ENCODE results near the gene YOD1. TPM values are rescaled to one million over a fixed set of nuclear protein-coding genes. Genes with fewer than 3 reads are reported as not detected.

The YOD1 gene
- total RNA-seq, 1 donor from 2014 or later = 12.3 TPM

DNA sequence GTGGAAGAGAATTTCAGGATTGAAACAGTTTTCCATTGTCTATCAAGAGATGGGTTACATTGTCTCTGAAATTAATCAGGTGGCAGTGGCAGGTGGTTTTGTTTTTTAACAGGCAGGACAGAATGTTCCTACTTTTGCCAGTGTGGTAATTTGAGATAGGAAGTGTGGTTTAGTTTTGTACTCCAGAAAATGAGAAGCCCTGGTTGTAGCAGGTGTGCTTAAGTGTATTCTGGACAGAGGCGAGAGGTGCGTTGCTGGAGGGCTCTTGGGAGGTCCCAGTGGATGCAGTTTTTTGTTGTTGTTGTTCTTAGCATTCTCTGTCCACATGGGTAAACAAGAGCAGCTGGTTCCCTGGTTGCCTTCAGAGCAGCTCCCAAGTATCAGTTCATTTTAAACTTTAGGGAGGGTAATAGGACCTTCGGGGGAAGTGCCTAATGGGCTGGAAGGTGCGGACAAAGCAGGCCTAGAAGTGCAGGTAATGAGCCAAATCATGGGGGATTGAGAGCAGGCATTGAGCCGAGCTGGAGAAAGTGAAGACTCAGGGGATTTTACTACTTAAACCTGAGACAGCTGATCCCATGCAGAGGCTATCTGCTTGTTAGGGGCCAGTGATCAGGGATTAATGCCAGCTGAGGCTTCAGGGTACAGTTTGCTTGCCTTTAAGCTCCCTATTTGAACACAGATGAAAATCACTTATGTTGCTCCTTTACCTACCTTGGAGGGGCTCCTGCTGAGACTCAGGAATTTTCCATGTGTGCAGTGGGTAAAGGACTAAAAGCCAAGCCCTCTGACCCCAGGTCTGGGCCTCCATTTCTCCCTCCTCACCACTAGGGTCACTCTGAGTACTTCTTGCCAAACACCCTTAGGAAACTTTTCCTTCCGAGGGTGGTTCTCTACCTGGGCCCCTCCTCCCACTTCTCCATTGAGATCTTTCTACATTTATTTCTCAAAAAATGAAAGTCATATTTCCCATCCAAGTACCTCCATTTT, 8.2 kb upstream of the YOD1 start:
- Mint-ChIP-seq H3K4me3 (no peak overlapping the region), H3K27ac (no peak overlapping the region)
- TF ChIP-seq, protein P1, sequence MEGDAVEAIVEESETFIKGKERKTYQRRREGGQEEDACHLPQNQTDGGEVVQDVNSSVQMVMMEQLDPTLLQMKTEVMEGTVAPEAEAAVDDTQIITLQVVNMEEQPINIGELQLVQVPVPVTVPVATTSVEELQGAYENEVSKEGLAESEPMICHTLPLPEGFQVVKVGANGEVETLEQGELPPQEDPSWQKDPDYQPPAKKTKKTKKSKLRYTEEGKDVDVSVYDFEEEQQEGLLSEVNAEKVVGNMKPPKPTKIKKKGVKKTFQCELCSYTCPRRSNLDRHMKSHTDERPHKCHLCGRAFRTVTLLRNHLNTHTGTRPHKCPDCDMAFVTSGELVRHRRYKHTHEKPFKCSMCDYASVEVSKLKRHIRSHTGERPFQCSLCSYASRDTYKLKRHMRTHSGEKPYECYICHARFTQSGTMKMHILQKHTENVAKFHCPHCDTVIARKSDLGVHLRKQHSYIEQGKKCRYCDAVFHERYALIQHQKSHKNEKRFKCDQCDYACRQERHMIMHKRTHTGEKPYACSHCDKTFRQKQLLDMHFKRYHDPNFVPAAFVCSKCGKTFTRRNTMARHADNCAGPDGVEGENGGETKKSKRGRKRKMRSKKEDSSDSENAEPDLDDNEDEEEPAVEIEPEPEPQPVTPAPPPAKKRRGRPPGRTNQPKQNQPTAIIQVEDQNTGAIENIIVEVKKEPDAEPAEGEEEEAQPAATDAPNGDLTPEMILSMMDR (conservative IDR thresholded peaks at IDR 0.05) = peak; percentile 49

DNA sequence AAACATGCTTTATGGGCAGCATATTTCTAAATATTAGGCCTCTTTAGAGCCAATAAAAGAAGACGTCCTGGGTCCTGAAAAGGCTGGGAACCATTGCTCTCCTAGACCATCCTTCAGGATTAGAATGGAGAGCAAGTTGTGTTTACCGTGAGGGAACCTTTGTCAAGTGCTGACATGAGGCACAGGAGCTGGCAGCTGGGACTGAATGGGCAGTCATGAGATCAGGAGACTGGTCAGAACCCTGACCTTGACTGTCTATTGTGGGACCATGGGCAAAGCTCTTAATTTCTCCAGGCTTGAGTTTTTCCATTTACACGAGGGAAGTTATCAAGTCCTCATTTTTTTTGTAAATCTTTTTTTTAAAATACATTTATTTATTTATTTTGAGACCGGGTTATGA, 7.2 kb upstream of the YOD1 start:
- H3K9me3 Mint-ChIP-seq = no peaks in the 10 kb centered on the region
- H3K4me3 Mint-ChIP-seq = no peak overlapping the region
- H3K36me3 Mint-ChIP-seq = peaks cover 13% of the 10 kb centered on the region
- TF ChIP-seq, protein P1 (conservative IDR thresholded peaks at IDR 0.05) = no peak
- no peak for DNase-seq (ENCODE audit: extremely low spot score, unreplicated experiment)
- H3K4me1 Mint-ChIP-seq (ENCODE audit: unreplicated experiment) = peaks cover 4% of the 10 kb centered on the region
- no peak overlapping the region for H3K27ac Mint-ChIP-seq
- H3K27me3 Mint-ChIP-seq = no peaks in the 10 kb centered on the region

More for the DNA sequence above, 8.2 kb upstream of the YOD1 start:
- peaks cover 16% of the 10 kb centered on the region for H3K36me3 Mint-ChIP-seq
- H3K9me3 Mint-ChIP-seq = no peaks in the 10 kb centered on the region
- DNase-seq (ENCODE audit: extremely low spot score, unreplicated experiment) = no peak
- H3K27me3 Mint-ChIP-seq = no peaks in the 10 kb centered on the region
- H3K4me1 Mint-ChIP-seq (ENCODE audit: unreplicated experiment) = no peaks in the 10 kb centered on the region

DNA sequence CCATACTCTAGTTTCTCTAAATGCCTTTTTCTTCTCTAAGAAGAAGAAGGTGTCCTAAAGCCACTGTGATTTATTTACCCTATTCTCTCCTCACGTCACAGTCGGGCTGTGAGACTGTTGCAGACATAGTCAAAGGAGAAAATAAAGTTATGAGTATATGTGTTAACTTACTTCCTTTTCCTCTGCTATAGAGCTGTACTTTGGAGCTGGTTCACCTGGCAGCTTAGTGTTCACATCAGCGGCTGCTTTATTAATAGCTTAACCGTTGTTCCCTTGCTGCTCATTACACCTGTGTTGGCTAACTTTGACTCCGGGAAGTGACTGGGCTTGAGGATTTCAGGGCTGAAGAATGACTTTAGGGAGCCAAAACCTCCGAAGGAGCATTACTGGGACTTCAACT, 5.7 kb upstream of the YOD1 start:
- TF ChIP-seq, protein P1 (conservative IDR thresholded peaks at IDR 0.05) = no peak
- no peak for DNase-seq (ENCODE audit: extremely low spot score, unreplicated experiment)
- Mint-ChIP-seq H3K4me1 (ENCODE audit: unreplicated experiment) (peaks cover 17% of the 10 kb centered on the region), H3K9me3 (no peaks in the 10 kb centered on the region), H3K27me3 (peaks cover 3% of the 10 kb centered on the region), H3K4me3 (peak overlapping the region; percentile 1), H3K36me3 (peaks cover 4% of the 10 kb centered on the region), H3K27ac (no peak overlapping the region)

DNA sequence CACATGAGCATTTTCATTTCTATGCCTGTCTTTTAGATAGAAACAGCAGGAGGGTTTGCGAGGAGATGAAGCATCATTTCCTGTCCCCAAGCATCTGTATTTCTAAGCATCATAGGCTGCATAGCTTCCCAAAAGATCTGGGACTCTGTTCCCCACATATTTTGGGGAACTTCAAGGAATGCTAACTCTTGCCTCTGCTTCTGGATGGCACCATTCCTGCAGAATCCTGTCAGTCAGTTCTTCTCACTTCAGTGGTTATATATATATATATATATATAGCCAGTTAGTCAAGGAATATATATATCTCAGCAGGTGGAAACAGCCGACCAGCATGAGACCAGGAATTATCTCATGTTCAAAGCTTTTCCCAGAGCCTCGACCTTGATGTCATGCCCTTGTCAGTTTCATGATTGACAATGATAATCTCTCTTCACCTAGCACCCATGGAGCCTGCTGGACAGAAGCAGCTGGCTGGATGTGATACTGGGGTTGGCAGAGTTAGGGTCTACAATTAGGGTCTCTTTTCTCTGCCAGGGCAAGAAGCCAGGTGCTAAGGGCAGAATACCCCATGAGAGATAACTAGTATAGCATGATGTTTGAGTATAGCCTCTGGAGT, 4.5 kb upstream of the YOD1 start:
- no peak for DNase-seq (ENCODE audit: extremely low spot score, unreplicated experiment)
- no peak overlapping the region for H3K4me3 Mint-ChIP-seq
- H3K4me1 Mint-ChIP-seq (ENCODE audit: unreplicated experiment) = peaks cover 25% of the 10 kb centered on the region
- H3K9me3 Mint-ChIP-seq = no peaks in the 10 kb centered on the region
- H3K27ac Mint-ChIP-seq = peak overlapping the region; percentile 98
- H3K27me3 Mint-ChIP-seq = peaks cover 3% of the 10 kb centered on the region
- TF ChIP-seq, protein P1 (conservative IDR thresholded peaks at IDR 0.05) = no peak
- H3K36me3 Mint-ChIP-seq = no peaks in the 10 kb centered on the region

DNA sequence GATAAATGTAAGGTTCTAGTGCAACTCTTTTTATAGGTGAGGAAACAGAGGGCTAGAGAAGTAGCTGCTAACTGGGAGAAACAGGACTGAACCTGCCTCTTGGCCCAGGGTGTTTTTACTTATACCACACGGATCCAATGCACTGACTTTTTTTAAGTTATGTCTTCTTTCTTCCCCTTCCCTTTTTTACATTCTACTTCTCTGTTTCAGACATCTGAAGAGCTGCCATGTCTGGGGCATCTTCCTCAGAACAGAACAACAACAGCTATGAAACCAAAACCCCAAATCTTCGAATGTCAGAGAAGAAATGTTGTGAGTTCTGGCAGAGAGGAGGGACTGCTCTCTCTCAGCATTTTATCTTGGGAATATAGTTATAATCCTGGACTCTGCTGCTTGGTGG, 3.5 kb upstream of the YOD1 start:
- H3K27me3 Mint-ChIP-seq = peaks cover 3% of the 10 kb centered on the region
- H3K9me3 Mint-ChIP-seq = no peaks in the 10 kb centered on the region
- peak overlapping the region; percentile 98 for H3K27ac Mint-ChIP-seq
- H3K4me1 Mint-ChIP-seq (ENCODE audit: unreplicated experiment) = peaks cover 28% of the 10 kb centered on the region
- H3K4me3 Mint-ChIP-seq = peak overlapping the region; percentile 97
- no peak for DNase-seq (ENCODE audit: extremely low spot score, unreplicated experiment)
- TF ChIP-seq, protein P1 (conservative IDR thresholded peaks at IDR 0.05) = no peak
- H3K36me3 Mint-ChIP-seq = no peaks in the 10 kb centered on the region

All from type B pancreatic cell (in vitro differentiated cells).